GM18508 (cell line): ENCODE measurements around the gene HBE1.
"Not testable (repeated sequence)": the region's sequence is repeated elsewhere in the genome, so short reads cannot be mapped to it uniquely, and the experiment has no call there.

Experiments used
- ATAC-seq: cut with Tn5 transposase; IDR thresholded peaks from one replicate; pipeline ENCODE4 v1.9.1; 2021; ENCODE audit warnings: moderate number of reproducible peaks; ENCODE audit not compliant: insufficient read depth, unreplicated experiment

The HBE1 gene

DNA sequence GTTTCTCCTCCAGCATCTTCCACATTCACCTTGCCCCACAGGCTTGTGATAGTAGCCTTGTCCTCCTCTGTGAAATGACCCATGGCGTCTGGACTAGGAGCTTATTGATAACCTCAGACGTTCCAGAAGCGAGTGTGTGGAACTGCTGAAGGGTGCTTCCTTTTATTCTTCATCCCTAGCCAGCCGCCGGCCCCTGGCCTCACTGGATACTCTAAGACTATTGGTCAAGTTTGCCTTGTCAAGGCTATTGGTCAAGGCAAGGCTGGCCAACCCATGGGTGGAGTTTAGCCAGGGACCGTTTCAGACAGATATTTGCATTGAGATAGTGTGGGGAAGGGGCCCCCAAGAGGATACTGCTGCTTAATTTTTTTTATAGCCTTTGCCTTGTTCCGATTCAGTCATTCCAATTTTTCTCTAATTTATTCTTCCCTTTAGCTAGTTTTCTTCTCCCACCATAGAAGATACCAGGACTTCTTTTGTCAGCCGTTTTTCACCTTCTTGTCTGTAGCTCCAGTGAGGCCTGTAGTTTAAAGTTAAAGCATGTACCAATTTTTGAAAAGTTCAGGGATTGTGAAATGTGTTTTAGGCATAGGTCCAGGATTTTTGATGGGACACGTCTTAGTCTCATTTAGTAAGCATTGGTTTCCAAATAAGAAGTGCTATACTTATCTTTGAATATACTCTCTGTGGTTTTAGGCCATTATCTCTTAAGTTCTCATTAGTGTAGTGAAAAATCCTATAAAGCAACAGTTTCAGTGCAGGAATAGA is 14.9 kb downstream of the HBE1 start, which contains the start of gene HBG2:
HBG2 (minus strand) TSS at position 136 of the 768 bp plus-strand sequence; CDS start at position 83, 53 bp downstream.
- ATAC-seq = not testable (repeated sequence)

DNA sequence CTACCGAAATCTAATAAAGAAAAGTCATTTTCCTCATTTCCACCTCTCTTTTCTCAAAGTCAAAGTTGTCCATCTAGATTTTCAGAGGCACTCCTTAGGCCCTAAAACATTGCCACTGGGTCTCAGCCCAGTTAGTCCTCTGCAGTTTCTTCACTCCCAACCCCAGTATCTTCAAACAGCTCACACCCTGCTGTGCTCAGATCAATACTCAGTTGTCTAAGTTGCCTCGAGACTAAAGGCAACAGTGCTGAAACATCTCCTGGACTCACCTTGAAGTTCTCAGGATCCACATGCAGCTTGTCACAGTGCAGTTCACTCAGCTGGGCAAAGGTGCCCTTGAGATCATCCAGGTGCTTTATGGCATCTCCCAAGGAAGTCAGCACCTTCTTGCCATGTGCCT is 15.7 kb downstream of the HBE1 start:
- ATAC-seq = not testable (repeated sequence)

DNA sequence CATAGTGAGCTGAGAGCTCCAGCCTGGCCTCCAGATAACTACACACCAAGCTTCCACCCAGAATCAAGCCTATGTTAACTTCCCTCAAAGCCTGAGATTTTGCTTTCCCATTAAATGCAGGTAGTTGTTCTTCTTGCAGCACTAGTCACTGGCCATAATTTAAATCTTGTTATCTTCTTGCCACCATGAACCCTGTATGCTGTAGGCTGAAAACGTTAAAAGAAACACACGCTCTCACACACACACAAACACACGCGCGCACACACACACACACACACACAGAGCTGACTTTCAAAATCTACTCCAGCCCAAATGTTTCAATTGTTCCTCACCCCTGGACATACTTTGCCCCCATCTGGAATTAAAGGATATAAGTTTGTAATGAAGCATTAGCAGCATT is 16.3 kb downstream of the HBE1 start:
- ATAC-seq = not testable (repeated sequence)

DNA sequence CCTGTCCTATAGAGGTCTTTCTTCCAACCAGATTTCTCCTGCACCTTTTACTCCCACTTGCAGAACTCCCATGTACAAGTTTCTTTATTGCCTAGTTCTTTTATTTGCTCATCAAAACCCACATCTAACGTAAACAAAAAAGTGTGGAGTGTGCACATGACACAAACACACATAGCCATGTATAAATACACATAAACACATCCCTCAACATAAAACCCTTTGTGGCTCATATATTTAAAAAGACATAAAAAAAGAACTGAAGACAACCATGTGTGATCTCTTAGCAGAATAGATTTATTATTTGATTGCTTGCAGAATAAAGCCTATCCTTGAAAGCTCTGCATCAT is 16.9 kb downstream of the HBE1 start:
- ATAC-seq = no peak

DNA sequence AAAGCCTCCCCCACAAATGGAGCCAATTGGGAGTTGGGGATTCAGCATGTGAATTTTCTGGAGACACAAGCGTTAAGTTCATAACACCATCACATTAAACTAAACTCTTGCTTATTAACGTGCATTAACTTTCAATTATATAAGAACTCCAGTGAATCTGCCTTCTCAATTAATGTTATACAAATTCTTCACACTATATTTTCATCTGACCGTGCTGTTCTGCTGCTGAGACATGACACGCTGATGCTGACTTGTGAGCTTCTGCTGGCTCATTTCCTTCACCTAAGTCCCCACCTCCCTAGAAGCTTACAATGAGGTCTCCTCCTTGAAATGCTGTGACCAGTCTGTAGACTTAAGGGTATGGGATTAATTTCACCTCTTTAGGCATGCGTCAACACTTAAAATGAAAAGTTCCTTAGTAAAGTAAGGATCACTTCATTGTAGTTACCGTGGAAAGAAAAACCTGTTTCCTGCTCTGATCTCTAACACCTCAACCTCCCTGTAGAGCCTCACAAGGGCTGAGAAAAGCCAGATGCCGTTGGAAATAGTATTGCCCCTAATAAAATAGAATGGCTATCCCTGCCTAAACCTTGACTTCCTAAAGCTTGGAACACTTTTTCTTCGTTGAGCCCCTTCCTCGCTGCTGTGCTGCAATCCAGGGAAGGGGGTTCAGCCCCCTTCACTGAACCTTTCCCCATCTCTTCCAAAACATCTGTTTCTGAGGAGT is 17.4 kb downstream of the HBE1 start:
- no peak for ATAC-seq

DNA sequence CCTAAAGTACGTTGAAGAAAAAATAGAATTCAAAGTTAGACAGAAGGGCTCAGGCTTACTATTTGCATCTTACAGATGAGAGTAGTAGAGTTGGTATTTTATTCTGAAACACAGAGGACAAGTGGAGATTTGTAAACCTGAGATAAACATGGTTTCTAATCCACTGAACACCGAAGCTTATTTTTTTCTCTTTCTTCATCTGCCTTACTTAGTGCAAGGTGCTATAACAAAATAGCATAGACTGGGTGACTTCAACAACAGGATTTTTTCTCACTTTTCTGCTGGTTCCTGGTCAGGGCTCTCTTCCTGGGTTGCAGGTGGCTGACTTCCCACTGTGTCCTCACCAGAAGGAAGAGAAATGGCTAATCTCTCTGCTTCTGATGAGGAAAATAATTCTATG is 18.0 kb downstream of the HBE1 start:
- no peak for ATAC-seq

DNA sequence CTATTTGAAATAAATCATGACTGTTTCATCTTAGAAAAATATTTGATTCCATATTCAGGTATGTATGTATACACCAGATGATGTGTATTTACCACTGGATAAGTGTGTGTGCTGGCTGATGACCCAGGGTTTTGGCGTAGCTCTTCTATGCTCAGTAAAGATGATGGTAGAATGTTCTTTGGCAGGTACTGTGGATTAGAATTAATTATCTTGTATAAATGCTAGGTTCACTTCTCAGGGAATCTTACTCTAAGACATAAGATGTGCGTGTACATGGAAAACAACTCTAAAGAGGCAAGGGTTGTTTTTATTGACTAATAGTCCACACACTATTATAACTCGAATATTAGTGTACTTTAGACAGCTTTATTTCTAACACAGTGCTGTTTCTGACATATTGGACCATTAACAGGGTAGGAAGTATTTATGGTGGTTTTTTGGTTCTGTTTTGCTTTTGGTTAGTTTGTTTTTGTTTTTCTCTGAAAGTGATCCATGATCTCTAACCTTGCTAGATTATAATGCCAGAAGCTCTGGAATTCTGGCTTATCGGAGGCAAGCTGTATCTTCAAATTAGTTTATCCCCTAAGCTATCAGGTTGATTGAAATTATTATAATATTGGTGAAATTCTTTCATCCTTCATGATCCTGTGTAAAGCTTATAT is 19.1 kb downstream of the HBE1 start:
- no peak for ATAC-seq

DNA sequence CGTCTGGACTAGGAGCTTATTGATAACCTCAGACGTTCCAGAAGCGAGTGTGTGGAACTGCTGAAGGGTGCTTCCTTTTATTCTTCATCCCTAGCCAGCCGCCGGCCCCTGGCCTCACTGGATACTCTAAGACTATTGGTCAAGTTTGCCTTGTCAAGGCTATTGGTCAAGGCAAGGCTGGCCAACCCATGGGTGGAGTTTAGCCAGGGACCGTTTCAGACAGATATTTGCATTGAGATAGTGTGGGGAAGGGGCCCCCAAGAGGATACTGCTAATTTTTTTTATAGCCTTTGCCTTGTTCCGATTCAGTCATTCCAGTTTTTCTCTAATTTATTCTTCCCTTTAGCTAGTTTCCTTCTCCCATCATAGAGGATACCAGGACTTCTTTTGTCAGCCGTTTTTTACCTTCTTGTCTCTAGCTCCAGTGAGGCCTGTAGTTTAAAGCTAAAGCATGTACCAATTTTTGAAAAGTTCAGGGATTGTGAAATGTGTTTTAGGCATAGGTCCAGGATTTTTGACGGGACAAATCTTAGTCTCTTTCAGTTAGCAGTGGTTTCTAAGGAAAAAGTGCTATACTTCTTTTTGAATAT is 19.8 kb downstream of the HBE1 start, which contains the start of gene HBG1:
HBG1 (minus strand) TSS at position 51 of the 590 bp plus-strand sequence. CDS start 53 bp downstream, outside the sequence.
- not testable (repeated sequence) for ATAC-seq

DNA sequence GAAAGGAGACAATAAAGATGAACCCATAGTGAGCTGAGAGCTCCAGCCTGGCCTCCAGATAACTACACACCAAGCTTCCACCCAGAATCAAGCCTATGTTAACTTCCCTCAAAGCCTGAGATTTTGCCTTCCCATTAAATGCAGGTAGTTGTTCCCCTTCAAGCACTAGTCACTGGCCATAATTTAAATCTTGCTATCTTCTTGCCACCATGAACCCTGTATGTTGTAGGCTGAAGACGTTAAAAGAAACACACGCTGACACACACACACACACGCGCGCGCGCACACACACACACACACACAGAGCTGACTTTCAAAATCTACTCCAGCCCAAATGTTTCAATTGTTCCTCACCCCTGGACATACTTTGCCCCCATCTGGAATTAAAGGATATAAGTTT is 21.2 kb downstream of the HBE1 start:
- ATAC-seq = not testable (repeated sequence)

DNA sequence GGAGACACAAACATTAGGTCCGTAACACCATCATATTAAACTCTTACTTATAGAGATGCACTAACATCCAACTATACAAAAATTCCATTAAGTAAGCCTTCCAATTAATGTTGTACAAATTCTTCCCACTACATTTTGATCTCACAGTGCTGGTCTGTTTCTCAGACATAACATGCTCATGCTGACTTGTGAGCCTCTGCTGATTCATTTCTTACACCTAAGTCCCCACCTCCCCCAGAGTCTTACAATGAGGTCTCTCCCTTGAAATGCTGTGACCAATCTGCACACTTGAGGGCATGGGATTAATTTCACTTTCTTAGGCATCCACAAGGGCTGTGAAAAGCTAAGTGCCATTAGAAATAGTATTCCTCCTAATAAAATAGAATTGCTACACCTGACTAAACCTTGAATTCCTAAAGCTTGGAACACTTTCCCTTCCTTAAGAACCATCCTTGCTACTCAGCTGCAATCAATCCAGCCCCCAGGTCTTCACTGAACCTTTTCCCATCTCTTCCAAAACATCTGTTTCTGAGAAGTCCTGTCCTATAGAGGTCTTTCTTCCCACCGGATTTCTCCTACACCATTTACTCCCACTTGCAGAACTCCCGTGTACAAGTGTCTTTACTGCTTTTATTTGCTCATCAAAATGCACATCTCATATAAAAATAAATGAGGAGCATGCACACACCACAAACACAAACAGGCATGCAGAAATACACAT is 22.1 kb downstream of the HBE1 start:
- no peak for ATAC-seq

DNA sequence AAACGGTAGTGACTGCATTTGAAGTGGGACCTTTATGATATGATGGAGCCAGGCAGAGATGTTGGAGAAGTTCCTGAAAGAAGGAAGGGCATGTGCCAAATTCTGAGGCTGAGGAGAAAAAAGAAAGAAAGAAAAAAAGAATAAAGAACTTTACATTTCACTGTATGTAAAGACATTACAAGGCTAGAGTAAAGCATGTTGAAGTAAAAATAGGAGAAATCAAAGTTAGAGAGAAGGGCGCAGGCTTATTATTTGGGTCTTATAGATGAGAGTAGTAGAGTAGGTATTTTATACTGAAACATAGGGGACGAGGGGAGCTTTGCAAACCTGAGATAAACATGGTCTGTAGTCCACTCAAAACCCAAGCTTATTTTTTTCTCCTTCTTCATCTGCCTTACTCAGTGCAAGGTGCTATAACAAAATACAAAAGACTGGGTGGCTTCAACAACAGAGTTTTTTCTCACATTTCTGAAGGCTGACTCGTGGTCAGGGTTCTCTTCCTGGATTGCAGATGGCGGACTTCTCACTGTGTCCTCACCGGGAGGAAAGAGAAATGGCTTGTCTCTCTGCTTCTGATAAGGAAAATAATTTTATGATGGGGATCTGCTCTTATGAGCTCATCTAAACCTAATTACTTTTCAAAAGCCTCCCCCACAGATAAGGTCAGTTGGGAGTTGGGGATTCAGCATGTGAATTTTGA is 22.8 kb downstream of the HBE1 start:
- no peak for ATAC-seq

DNA sequence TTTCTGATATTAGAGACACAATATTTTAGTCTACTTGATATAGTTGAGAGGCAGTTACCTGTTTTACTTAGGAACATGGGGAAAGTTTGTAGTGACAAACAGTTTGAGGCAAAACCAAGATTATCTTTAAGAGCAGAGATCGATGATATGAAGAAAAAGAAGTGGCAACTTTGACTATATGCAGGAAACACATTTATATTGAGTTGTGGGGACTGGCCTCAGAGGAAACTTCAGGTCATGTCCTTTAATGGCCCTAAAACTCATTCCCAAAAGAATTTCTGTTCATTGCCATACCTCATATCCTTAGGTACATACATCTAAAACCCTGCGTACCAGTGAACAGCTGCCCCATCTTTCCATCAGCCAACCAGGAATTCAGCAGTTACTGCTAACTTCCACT is 24.6 kb downstream of the HBE1 start:
- no peak for ATAC-seq

DNA sequence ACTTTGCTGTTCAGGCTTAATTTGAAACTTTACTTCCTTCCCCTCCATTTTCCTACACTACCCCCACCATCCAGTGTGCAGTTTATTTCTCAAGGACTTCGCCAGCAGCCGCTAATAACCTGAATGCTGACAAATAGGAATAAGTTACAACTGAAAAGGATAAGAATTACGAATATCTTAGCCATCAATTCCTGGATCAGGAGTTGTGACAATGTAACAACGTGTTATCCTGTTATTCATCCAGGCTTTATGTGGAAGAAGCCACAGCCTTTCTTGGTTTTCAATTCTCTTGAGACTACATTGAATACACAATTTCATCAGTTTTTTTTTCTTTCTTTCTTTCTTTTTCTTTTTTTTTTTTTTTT is 25.9 kb downstream of the HBE1 start:
- ATAC-seq = no peak

DNA sequence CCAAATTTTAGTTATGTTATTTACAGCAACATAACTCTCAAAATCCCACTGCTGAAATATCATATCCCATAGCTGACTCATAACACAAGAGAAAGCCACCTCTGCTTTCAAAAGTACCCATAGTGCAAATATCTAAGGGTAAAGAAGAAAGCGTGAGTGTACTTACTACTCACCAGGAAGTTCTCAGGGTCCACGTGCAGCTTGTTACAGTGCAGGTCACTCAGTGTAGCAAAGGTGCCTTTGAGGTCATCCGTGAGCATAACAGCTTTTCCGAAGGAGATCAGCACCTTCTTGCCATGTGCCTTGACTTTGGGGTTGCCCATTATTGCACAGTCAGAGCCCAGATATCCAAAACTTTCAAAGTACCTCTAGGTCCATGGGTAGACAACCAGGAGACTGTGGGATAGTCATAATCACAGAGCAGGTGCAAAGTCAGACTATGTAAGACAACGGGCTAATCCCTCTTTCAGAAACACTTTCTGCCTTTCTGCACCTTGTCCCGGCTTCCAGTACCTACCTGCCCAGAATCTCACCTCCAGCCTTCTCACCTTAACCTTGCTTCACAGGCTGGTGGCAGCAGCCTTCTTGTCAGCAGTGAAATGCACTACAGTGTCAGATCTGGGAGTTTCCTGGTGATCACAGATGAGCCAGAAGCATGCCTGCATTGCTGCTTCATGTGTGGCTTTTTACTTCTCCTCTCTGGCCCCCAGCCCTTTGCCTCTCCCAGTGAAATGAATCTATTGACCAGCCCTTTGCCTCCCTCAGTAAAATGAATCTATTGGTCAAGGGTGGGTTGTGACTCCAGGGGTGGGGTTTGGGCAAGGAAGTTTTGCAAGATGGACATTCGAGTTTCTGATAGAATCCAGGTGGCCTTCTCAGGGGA is 26.6 kb downstream of the HBE1 start:
- no peak for ATAC-seq

DNA sequence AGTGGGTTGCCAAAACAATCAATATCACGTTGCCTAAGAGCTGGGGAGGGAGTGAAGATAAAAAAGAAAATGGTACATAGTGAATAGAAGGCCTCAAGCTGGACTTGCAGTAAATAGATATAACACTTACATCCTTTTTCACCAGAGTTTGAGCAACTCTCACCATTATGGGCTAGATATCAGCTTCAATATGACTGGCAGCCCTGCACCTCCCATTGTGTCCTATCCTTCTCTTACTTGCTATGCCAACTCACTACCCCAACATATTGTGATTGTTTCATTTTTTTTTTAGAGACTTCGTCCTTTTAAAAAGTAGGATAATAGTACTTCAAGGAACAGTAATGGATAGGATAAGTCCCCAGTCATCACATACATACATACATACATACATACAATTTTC is 27.5 kb downstream of the HBE1 start:
- no peak for ATAC-seq

DNA sequence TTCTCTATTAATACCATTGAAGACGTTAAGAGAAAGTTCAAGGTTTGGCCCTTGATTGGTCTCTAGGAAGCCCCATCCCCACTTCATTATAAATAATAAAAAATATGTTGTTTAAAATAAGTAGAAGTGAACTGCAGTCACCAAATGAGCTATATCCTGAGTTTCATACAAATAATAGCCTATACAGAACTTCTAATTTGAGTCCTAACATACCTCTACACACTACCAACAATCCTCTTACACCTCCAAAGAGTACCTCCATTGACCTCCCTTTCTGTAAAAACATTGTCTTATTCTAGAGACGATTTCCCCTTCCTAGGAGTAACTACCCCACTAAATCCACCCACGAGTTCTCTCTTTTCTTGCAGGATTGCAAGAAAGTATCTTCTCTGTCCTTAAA is 28.3 kb downstream of the HBE1 start:
- no peak for ATAC-seq

DNA sequence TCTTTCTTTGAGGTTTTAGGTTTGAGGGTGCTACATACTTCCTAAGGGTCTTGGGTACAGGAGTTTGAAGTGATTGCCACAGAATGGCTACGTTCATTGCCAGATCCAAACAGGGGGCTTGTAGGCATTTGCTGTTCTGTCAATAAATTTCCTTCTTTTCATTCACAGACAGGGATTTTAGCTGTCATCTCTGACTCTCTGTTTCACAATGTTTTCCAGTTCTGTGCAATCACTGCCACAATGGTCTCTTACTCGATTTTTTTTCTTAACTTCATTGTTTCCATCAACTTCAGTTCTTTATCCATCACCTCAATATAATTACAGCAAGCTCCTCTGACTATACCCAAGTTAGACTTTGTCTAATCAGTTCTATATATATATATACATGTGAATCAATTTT is 29.3 kb downstream of the HBE1 start:
- ATAC-seq = no peak

DNA sequence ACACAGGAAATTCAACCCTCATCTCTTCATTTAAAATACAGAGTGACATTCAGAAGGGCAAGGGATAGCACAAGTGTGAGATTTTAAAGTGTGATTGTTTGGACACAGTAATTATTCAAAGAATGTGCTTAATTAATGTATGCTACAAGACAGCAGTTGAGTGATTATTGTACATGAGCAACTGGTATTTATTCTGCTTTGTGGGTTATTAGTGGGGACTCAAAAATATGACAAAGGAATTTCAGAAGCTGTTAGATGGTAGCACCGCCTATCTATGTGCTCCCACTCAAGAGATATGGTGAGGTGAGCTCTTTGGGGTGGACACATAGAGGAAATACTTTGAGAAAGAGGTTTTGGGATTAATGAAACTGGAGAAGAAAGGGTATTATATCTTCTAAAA is 29.7 kb downstream of the HBE1 start:
- no peak for ATAC-seq

DNA sequence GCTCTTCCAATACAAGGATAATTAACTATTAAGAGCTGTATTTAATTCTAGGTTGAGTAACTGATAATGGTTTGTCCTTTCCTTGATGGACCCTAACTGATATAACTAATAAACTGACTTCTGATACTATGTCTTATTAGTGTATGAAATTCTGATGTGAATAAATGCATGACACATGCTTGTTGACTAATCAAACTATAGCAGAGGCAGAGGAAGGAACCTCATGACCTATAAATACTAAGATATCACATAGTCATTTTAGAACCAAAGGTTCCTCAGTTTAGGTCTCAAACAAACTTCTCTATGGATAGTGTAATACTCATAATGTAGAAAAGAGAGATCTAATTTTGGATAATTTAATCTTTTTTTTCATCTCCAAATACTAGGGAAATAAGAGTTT is 30.7 kb downstream of the HBE1 start:
- ATAC-seq = no peak
